NB4 (cell line): ENCODE results near the gene ETNPPL.

ENCODE experiments used
- MYC ChIP-seq: IDR thresholded peaks from 2 replicates; pipeline ENCODE4 v1.6.1; 2011; ENCODE audit warnings: low read depth, low read length
- POLR2A ChIP-seq: IDR thresholded peaks from 2 replicates; pipeline ENCODE4 v1.6.1; 2011; ENCODE audit warnings: mild to moderate bottlenecking; ENCODE audit not compliant: insufficient read length; ENCODE audit errors: extremely low read depth
- TF ChIP-seq, protein P1 (sequence below): IDR thresholded peaks from one replicate; pipeline ENCODE4 v1.5.1; 2012; ENCODE audit warnings: low read depth, low read length

DNA sequence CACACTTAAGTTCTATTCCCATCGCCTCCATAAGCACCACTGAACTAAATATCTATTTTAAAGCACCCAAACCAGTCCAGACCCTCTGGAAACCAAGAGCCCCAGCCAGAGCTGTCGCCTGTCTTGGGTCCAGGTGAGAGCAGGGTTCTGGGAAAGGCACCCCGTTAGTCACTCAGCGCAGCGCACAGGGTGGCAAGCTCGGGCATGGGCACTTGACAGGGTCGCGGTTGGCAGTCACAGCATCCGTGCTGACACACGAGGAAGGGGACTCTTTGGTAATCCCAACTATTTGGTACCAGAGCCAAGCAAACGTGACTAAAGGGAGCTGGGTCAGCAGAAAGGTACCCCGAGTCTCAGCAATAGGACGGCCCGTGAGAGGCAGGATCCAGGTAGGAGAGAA lies 24.3 kb upstream of the ETNPPL start:
- TF ChIP-seq, protein P1, sequence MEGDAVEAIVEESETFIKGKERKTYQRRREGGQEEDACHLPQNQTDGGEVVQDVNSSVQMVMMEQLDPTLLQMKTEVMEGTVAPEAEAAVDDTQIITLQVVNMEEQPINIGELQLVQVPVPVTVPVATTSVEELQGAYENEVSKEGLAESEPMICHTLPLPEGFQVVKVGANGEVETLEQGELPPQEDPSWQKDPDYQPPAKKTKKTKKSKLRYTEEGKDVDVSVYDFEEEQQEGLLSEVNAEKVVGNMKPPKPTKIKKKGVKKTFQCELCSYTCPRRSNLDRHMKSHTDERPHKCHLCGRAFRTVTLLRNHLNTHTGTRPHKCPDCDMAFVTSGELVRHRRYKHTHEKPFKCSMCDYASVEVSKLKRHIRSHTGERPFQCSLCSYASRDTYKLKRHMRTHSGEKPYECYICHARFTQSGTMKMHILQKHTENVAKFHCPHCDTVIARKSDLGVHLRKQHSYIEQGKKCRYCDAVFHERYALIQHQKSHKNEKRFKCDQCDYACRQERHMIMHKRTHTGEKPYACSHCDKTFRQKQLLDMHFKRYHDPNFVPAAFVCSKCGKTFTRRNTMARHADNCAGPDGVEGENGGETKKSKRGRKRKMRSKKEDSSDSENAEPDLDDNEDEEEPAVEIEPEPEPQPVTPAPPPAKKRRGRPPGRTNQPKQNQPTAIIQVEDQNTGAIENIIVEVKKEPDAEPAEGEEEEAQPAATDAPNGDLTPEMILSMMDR = no peak
- TF ChIP-seq POLR2A (no peak), MYC (no peak)
